ENCODE data around the gene MAGEA4. TPM values are rescaled to one million over a fixed set of nuclear protein-coding genes. Genes with fewer than 3 reads are reported as not detected.

Gene MAGEA4
- total and polyA plus RNA-seq, 2 of the 4 experiments (the other 2 are of a cell fraction) = not detected

DNA sequence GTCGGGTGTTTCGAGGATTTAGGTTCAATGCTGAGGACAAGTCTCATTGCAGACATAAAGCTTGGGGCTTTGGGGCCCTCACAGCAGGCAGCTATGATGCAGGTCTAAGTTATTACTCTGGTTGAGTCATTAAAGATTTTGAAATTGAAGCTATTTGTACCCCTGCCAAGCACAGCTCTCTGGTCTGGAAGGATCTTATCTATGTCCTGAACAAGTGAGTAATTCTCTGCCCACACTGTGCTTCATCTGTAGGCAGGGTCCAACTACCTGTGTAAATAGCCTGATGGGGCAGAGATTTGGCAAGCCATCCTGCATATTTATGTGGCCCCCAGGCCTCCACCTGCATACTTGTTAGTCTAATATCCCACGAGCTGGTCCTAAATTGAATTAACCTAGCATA is 41.4 kb upstream of the MAGEA4 start:
- Histone ChIP-seq H2BK15ac (ENCODE audit: low read depth, low read length) (no peak overlapping the region), H2BK120ac (ENCODE audit: low read depth, low read length) (no peak overlapping the region), H3K9me1 (ENCODE audit: insufficient read depth, low read length) (no peaks in the 10 kb centered on the region), H2BK5ac (ENCODE audit: low read depth, low read length, poor library complexity, severe bottlenecking) (no peak overlapping the region), H3K18ac (ENCODE audit: low read depth, low read length) (no peak overlapping the region), H4K8ac (ENCODE audit: low read depth in 2 of 2, low read length in 2 of 2) (no peak overlapping the region), H3K9me3 (ENCODE audit: control insufficient read depth, insufficient read depth, low read length) (0 out of 2 replicates have a peak, but pooled peaks cover 3% of the 10 kb centered on the region), H3K56ac (ENCODE audit: extremely low read depth, insufficient read depth, low read length) (no peak overlapping the region), H3K4ac (ENCODE audit: low read depth, low read length) (no peak overlapping the region), H2AFZ (replicated peaks; ENCODE audit: low read length, poor library complexity) (no peak overlapping the region), H4K20me1 (ENCODE audit: insufficient read depth, low read length) (no peaks in the 10 kb centered on the region), H4K5ac (ENCODE audit: low read depth, low read length) (no peak overlapping the region; the same call in 1 of the 2 replicates), H3K4me1 (ENCODE audit: control insufficient read depth, insufficient read depth, low read length) (no peaks in the 10 kb centered on the region), H3K4me2 (ENCODE audit: low read depth, low read length) (no peak overlapping the region), H3K27ac (ENCODE audit: insufficient read depth, low read length) (no peak overlapping the region), H3K14ac (replicated peaks; ENCODE audit: low read depth, low read length) (no peak overlapping the region), H3K4me3 (ENCODE audit: insufficient read depth, low read depth, low read length) (no peak overlapping the region), H3K23ac (ENCODE audit: low read depth, low read length) (no peak overlapping the region), H2AK9ac (replicated peaks; ENCODE audit: low read depth, low read length, poor library complexity) (no peak overlapping the region), H3K27me3 (ENCODE audit: control insufficient read depth, insufficient read depth, low read length) (no peaks in the 10 kb centered on the region), H3K79me1 (ENCODE audit: low read depth in 1 of 2, low read length in 2 of 2) (no peaks in the 10 kb centered on the region), H3K36me3 (ENCODE audit: control insufficient read depth, insufficient read depth, low read length) (no peaks in the 10 kb centered on the region), H3K9ac (ENCODE audit: low read depth, low read length) (no peak overlapping the region), H2AK5ac (ENCODE audit: low read depth, low read length) (no peak overlapping the region), H4K91ac (ENCODE audit: insufficient read depth, low read depth, low read length) (no peak overlapping the region), H2BK20ac (ENCODE audit: low read depth, low read length) (no peak overlapping the region)
- intact Hi-C loops (cut with micrococcal nuclease) (no loop called here), in situ Hi-C loops (cut with MboI; ENCODE audit: low sequenced_read_pairs) (no loop called here), dilution Hi-C loops (cut with HindIII; ENCODE audit: low sequenced_read_pairs, unreplicated experiment) (no loop called here)
- TF ChIP-seq, protein P1, sequence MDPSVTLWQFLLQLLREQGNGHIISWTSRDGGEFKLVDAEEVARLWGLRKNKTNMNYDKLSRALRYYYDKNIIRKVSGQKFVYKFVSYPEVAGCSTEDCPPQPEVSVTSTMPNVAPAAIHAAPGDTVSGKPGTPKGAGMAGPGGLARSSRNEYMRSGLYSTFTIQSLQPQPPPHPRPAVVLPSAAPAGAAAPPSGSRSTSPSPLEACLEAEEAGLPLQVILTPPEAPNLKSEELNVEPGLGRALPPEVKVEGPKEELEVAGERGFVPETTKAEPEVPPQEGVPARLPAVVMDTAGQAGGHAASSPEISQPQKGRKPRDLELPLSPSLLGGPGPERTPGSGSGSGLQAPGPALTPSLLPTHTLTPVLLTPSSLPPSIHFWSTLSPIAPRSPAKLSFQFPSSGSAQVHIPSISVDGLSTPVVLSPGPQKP (IDR thresholded peaks at IDR 0.05; ENCODE audit: borderline replicate concordance, low read depth, low read length) = no peak
- TF ChIP-seq NFE2L2 (IDR thresholded peaks at IDR 0.05; ENCODE audit: low read depth, low read length) = no peak
- no peak for TF ChIP-seq CHD1 (IDR thresholded peaks at IDR 0.05; ENCODE audit: low read depth, low read length)
- TF ChIP-seq MAFK (IDR thresholded peaks at IDR 0.05; ENCODE audit: low read depth, low read length) = no peak
- no peak for TF ChIP-seq SMC3 (IDR thresholded peaks at IDR 0.05; ENCODE audit: low read depth, low read length)
- no peak for TF ChIP-seq MAZ (IDR thresholded peaks at IDR 0.05; ENCODE audit: borderline replicate concordance, low read depth, low read length)
- no peak for TF ChIP-seq POLR2A (IDR thresholded peaks at IDR 0.05; ENCODE audit: low read depth, low read length)
- TF ChIP-seq, protein P2, sequence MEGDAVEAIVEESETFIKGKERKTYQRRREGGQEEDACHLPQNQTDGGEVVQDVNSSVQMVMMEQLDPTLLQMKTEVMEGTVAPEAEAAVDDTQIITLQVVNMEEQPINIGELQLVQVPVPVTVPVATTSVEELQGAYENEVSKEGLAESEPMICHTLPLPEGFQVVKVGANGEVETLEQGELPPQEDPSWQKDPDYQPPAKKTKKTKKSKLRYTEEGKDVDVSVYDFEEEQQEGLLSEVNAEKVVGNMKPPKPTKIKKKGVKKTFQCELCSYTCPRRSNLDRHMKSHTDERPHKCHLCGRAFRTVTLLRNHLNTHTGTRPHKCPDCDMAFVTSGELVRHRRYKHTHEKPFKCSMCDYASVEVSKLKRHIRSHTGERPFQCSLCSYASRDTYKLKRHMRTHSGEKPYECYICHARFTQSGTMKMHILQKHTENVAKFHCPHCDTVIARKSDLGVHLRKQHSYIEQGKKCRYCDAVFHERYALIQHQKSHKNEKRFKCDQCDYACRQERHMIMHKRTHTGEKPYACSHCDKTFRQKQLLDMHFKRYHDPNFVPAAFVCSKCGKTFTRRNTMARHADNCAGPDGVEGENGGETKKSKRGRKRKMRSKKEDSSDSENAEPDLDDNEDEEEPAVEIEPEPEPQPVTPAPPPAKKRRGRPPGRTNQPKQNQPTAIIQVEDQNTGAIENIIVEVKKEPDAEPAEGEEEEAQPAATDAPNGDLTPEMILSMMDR (conservative IDR thresholded peaks at IDR 0.05; ENCODE audit: low read depth, low read length) = no peak
- no peak for TF ChIP-seq FOS (IDR thresholded peaks at IDR 0.05; ENCODE audit: low read depth, low read length)
- no peak for TF ChIP-seq RAD21 (IDR thresholded peaks at IDR 0.05; ENCODE audit: low read length)
- TF ChIP-seq, protein P3, sequence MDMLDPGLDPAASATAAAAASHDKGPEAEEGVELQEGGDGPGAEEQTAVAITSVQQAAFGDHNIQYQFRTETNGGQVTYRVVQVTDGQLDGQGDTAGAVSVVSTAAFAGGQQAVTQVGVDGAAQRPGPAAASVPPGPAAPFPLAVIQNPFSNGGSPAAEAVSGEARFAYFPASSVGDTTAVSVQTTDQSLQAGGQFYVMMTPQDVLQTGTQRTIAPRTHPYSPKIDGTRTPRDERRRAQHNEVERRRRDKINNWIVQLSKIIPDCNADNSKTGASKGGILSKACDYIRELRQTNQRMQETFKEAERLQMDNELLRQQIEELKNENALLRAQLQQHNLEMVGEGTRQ (IDR thresholded peaks at IDR 0.05; ENCODE audit: low read depth, low read length) = no peak
- no peak for TF ChIP-seq BHLHE40 (IDR thresholded peaks at IDR 0.05; ENCODE audit: low read depth, low read length)
- no peak for TF ChIP-seq RFX5 (IDR thresholded peaks at IDR 0.05; ENCODE audit: low read depth, low read length)
- TF ChIP-seq CEBPB (IDR thresholded peaks at IDR 0.05; ENCODE audit: low read depth, low read length) = no peak
- TF ChIP-seq MXI1 (IDR thresholded peaks at IDR 0.05; ENCODE audit: borderline replicate concordance, low read depth, low read length) = no peak
- TF ChIP-seq RCOR1 (IDR thresholded peaks at IDR 0.05; ENCODE audit: insufficient replicate concordance, low read length) = no peak
- DNase-seq (peak; percentile 52), ATAC-seq (ENCODE audit: low read depth) (no peak)
- WGBS, 2 experiments (ENCODE audit: extremely low coverage in 2 of 2, insufficient read length in 1 of 2) = no CpG with 5 or more reads among the region's 3 CpGs
- ChIA-PET POLR2A (ENCODE audit: unreplicated experiment) (no interaction called here), CTCF (no interaction called here)
- no TSS peak for BruUV-seq (replicated peaks)

All from IMR-90 (cell line).